ENCODE results near the gene MCRIP2. TPM values are rescaled to one million over a fixed set of nuclear protein-coding genes. Genes with fewer than 3 reads are reported as not detected.

MCRIP2 gene
- total RNA-seq, 4 donors from 2014 or later = 19.2 to 60.7 (median 39.7) TPM

DNA sequence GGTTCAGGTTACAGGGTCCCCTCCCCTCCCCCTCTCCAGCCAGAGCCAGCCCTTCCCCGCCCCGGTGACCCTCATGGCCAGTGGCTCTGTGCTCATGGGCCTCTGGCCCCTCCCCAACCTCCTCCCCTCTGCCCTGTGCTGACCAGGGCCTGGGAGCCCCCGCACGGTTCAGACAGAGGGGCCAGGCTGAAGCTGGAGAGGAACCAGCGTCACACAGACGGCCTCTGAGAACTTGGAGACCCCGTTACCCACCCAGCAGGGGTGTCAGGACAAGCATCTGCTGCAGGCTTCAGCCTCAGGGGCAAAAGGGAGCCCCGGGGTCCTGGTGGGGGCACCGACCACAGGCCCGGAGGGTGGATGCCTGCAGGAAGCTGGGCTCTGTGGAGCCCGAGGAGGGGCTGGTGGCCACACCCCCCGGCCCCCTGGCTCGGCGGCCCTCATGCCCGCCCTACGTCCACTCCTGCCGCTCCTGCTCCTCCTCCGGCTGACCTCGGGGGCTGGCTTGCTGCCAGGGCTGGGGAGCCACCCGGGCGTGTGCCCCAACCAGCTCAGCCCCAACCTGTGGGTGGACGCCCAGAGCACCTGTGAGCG is 10.7 kb upstream of the MCRIP2 start, which contains the start of gene WFIKKN1:
TSS of gene WFIKKN1 (plus strand) at position 171 of the 591 bp plus-strand sequence. CDS start at position 440, 269 bp downstream.
- TF ChIP-seq, protein P1, sequence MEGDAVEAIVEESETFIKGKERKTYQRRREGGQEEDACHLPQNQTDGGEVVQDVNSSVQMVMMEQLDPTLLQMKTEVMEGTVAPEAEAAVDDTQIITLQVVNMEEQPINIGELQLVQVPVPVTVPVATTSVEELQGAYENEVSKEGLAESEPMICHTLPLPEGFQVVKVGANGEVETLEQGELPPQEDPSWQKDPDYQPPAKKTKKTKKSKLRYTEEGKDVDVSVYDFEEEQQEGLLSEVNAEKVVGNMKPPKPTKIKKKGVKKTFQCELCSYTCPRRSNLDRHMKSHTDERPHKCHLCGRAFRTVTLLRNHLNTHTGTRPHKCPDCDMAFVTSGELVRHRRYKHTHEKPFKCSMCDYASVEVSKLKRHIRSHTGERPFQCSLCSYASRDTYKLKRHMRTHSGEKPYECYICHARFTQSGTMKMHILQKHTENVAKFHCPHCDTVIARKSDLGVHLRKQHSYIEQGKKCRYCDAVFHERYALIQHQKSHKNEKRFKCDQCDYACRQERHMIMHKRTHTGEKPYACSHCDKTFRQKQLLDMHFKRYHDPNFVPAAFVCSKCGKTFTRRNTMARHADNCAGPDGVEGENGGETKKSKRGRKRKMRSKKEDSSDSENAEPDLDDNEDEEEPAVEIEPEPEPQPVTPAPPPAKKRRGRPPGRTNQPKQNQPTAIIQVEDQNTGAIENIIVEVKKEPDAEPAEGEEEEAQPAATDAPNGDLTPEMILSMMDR (IDR thresholded peaks at IDR 0.05; ENCODE audit: low read depth) = no peak

DNA sequence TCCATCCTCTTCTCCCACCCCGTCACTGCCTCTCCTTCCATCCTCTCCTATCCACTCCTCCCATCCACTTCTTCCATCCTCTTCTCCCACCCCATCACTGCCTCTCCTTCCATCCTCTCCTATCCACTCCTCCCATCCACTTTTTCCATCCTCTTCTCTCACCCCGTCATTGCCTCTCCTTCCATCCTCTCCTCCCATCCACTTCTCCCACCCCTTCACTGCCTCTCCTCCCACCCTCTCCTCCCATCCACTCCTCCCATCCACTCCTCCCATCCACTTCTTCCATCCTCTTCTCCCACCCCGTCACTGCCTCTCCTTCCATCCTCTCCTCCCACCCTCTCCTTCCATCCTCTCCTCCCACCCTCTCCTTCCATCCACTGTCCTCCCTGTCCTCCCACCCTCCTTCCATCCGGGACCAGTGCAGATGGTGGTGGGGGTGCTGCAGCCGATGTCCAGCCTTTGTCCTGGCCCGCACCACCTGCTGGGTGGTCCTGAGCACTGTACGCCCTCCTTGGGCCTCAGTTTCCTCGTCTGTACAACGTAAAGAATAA is 9.7 kb upstream of the MCRIP2 start:
- TF ChIP-seq, protein P1 (IDR thresholded peaks at IDR 0.05; ENCODE audit: low read depth) = no peak

DNA sequence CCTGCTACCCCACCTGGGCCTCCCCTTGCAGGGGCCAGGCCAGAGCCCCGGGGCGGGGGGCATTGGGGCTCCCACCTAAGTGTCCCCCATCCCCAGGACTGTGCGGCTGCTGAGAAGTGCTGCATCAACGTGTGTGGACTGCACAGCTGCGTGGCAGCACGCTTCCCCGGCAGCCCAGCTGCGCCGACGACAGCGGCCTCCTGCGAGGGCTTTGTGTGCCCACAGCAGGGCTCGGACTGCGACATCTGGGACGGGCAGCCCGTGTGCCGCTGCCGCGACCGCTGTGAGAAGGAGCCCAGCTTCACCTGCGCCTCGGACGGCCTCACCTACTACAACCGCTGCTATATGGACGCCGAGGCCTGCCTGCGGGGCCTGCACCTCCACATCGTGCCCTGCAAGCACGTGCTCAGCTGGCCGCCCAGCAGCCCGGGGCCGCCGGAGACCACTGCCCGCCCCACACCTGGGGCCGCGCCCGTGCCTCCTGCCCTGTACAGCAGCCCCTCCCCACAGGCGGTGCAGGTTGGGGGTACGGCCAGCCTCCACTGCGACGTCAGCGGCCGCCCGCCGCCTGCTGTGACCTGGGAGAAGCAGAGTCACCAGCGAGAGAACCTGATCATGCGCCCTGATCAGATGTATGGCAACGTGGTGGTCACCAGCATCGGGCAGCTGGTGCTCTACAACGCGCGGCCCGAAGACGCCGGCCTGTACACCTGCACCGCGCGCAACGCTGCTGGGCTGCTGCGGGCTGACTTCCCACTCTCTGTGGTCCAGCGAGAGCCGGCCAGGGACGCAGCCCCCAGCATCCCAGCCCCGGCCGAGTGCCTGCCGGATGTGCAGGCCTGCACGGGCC is 8.9 kb upstream of the MCRIP2 start:
- TF ChIP-seq, protein P1 (IDR thresholded peaks at IDR 0.05; ENCODE audit: low read depth) = no peak

DNA sequence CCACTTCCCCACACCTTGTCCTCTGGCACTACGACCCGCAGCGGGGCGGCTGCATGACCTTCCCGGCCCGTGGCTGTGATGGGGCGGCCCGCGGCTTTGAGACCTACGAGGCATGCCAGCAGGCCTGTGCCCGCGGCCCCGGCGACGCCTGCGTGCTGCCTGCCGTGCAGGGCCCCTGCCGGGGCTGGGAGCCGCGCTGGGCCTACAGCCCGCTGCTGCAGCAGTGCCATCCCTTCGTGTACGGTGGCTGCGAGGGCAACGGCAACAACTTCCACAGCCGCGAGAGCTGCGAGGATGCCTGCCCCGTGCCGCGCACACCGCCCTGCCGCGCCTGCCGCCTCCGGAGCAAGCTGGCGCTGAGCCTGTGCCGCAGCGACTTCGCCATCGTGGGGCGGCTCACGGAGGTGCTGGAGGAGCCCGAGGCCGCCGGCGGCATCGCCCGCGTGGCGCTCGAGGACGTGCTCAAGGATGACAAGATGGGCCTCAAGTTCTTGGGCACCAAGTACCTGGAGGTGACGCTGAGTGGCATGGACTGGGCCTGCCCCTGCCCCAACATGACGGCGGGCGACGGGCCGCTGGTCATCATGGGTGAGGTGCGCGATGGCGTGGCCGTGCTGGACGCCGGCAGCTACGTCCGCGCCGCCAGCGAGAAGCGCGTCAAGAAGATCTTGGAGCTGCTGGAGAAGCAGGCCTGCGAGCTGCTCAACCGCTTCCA is 8.1 kb upstream of the MCRIP2 start:
- TF ChIP-seq, protein P1 (IDR thresholded peaks at IDR 0.05; ENCODE audit: low read depth) = no peak

DNA sequence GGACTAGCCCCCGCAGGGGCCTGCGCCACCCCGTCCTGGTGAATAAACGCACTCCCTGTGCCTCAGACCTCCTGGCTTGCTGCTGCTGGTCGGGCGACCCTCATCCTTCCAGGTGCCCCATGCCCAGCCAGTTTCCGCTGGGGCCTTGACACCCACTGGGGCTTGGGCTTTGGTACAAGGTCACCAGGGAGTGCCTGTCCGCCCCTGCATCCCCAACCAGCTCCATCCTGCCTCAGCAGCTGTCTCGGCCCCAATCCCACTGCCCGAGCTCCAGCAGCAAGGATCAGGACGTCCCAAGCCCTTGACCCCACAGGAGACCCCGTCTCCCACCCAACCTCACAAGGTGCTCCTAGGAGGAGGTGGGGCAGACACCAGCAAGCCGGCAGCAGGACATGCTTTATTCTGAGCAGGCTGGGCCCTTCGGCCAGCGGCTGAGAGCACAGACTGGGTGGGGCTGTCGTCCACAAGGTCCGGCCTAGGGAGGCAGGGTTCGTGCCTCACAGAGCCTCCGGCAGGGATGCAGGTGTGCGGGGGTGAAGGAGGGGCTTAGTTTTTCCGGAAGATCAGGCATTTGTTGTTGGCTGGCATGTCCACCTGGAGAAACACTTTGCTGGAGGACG is 7.5 kb upstream of the MCRIP2 start:
- TF ChIP-seq, protein P1 (IDR thresholded peaks at IDR 0.05; ENCODE audit: low read depth) = no peak

DNA sequence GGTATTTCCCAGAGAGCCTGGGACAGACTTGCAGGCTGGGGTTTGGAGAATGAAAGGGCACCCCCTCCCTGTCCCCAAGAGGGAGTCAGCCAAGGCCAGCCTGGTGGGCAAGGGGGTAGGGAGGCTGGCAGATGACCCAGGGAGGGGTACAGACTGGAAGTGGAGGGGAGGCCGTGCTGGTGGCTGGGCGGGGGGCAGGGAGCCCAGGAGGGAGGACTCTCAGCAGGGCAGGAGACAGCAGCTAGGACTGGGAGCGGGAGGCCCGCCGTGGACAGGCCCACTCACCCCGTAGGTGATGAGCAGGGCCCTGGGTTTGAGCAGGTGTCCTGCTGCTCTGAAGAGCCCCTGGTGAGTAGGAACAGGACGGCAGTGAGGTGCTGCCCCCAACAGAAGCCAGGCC is 6.6 kb upstream of the MCRIP2 start:
- TF ChIP-seq, protein P1 (IDR thresholded peaks at IDR 0.05; ENCODE audit: low read depth) = no peak

Data from subcutaneous adipose tissue (tissue), 4 donors.